PC-3 (cell line): Measurements from ENCODE around the gene SLC25A11. TPM values are rescaled to one million over a fixed set of nuclear protein-coding genes. Genes with fewer than 3 reads are reported as not detected.
A peak's percentile ranks its signal among the peaks of the same experiment; 100 is the strongest.

Experiments
- ATAC-seq: fragments of 200-7000 bp; cut with Tn5 transposase; 2 replicates; pipeline ENCODE4 v1.9.1; 2020; ENCODE audit warnings: mild to moderate bottlenecking, moderate library complexity
- BruUV-seq: library from RNA; stranded (reverse); fragments of 400-500 nt; replicated peaks from 2 replicates; lab custom pipeline; 2021; lab: Mats Ljungman, UMichigan
- CTCF ChIA-PET: fragments of 300-600 bp; sonication (Branson Sonifier 250); formaldehyde crosslinking; loops from one replicate; lab custom pipeline; 2022; ENCODE audit warnings: antibody characterized with exemption; lab: Charles Lee
- POLR2A ChIA-PET: fragments of 300-600 bp; sonication (Branson Sonifier 250); formaldehyde crosslinking; loops from one replicate; lab custom pipeline; 2022; ENCODE audit warnings: antibody characterized with exemption; ENCODE audit not compliant: unreplicated experiment; lab: Charles Lee
- DNase-seq: peaks from one replicate; pipeline ENCODE4 v3.0.0-alpha.2; 2015
- H2AFZ ChIP-seq: fragments of 300-600 bp; sonication (generic); 2 replicates; pipeline ENCODE4 v1.6.0; 2016; ENCODE audit warnings: antibody characterized with exemption, low read length
- H3F3A ChIP-seq: fragments of 300-600 bp; sonication (generic); one replicate; pipeline ENCODE4 v1.6.0; 2017; ENCODE audit warnings: antibody characterized with exemption, low read length, control low read depth, mild to moderate bottlenecking; ENCODE audit not compliant: unreplicated experiment
- H3K27ac ChIP-seq: fragments of 300-600 bp; sonication (generic); 2 replicates; pipeline ENCODE4 v1.5.1; 2016; ENCODE audit warnings: mild to moderate bottlenecking, low read length
- H3K27me3 ChIP-seq: fragments of 300-600 bp; sonication (generic); 2 replicates; pipeline ENCODE4 v1.6.1; 2016; ENCODE audit warnings: low read length, mixed read lengths
- H3K36me3 ChIP-seq: fragments of 300-600 bp; sonication (generic); 2 replicates; pipeline ENCODE4 v1.6.1; 2016; ENCODE audit warnings: low read depth, mixed run types, low read length, mixed read lengths
- H3K4me1 ChIP-seq: fragments of 300-600 bp; sonication (generic); 2 replicates; pipeline ENCODE4 v1.5.1; 2016; ENCODE audit warnings: low read length; ENCODE audit not compliant: insufficient read depth
- H3K4me2 ChIP-seq: fragments of 300-600 bp; sonication (generic); 2 replicates; pipeline ENCODE4 v1.6.0; 2016; ENCODE audit warnings: low read length
- H3K4me3 ChIP-seq: fragments of 300-600 bp; sonication (generic); 2 replicates; pipeline ENCODE4 v1.5.1; 2016; ENCODE audit warnings: mild to moderate bottlenecking, low read length, mixed read lengths
- H3K79me2 ChIP-seq: fragments of 300-600 bp; sonication (generic); 2 replicates; pipeline ENCODE4 v1.6.1; 2017; ENCODE audit warnings: low read length, mixed read lengths
- H3K9ac ChIP-seq: fragments of 300-600 bp; sonication (generic); 2 replicates; pipeline ENCODE4 v1.6.0; 2016; ENCODE audit warnings: mild to moderate bottlenecking, low read length
- H3K9me2 ChIP-seq: fragments of 300-600 bp; sonication (generic); replicated peaks from 2 replicates; pipeline ENCODE4 v1.6.1; 2016; ENCODE audit warnings: mixed run types, low read length, mixed read lengths
- H3K9me3 ChIP-seq: fragments of 300-600 bp; sonication (generic); 2 replicates; pipeline ENCODE4 v1.6.1; 2016; ENCODE audit warnings: low read length, mixed read lengths
- H4K20me1 ChIP-seq: fragments of 300-600 bp; sonication (generic); 2 replicates; pipeline ENCODE4 v1.6.1; 2016; ENCODE audit warnings: low read length, mixed read lengths
- CTCF ChIP-seq: fragments of 300-600 bp; sonication (generic); conservative IDR thresholded peaks from 2 replicates; pipeline ENCODE4 v1.5.1; 2017; ENCODE audit warnings: antibody characterized with exemption, low read depth, mild to moderate bottlenecking, low read length
- EZH2 ChIP-seq: fragments of 300-600 bp; sonication (generic); IDR thresholded peaks from one replicate; pipeline ENCODE4 v1.6.1; 2017; ENCODE audit warnings: antibody characterized with exemption, mild to moderate bottlenecking, low read length; ENCODE audit not compliant: unreplicated experiment
- EZH2phosphoT487 ChIP-seq: fragments of 300-600 bp; sonication (generic); IDR thresholded peaks from 2 replicates; pipeline ENCODE4 v1.6.1; 2018; ENCODE audit warnings: mild to moderate bottlenecking, antibody characterized with exemption, low read length, borderline replicate concordance
- intact Hi-C: fragments of 100-400 bp; cut with micrococcal nuclease; formaldehyde crosslinking; loops from 2 replicates; pipeline ENCODE4 v1.9.0; 2023
- total RNA-seq: library from RNA; depleted of rRNA; stranded (reverse); fragments of >200 nt; gene quantifications from 2 replicates; pipeline ENCODE4 v1.2.3, GENCODE V29; 2014

Gene SLC25A11
- total RNA-seq, 1 experiment from 2014 or later, result 72.1 TPM

GRCh38 chr17:4951486-4951885 lies 11.6 kb upstream of the SLC25A11 start:
- BruUV-seq, result no TSS peak
- Histone ChIP-seq H3K9ac (no peak overlapping the region), H3K36me3 (peaks cover 7% of the 10 kb centered on the region), H3F3A (no peaks in the 10 kb centered on the region), H3K9me3 (no peaks in the 10 kb centered on the region), H4K20me1 (peaks cover 6% of the 10 kb centered on the region), H3K4me2 (no peak overlapping the region), H3K79me2 (peaks cover 21% of the 10 kb centered on the region), H3K27me3 (no peaks in the 10 kb centered on the region), H2AFZ (no peak overlapping the region), H3K27ac (no peak overlapping the region), H3K4me1 (peaks cover 9% of the 10 kb centered on the region), H3K4me3 (no peak overlapping the region), H3K9me2 (no peaks in the 10 kb centered on the region)
- no peak for TF ChIP-seq CTCF
- no peak for TF ChIP-seq EZH2
- no peak for TF ChIP-seq EZH2phosphoT487
- intact Hi-C loops, result no loop called here
- no peak for ATAC-seq
- DNase-seq, result no peak
- POLR2A ChIA-PET, result no interaction called here
- CTCF ChIA-PET, result no interaction called here

- BruUV-seq, result no TSS peak
- no peak for ATAC-seq
These were observed 10.9 kb upstream of the SLC25A11 start, which contains the start of gene ENO3 for GRCh38 chr17:4950746-4951204. Gene ENO3, plus strand, starts transcription at chr17:4951119. Its CDS starts 711 bp downstream, at chr17:4951830.

More at GRCh38 chr17:4950746-4951204, 10.9 kb upstream of the SLC25A11 start, which contains the start of gene ENO3:
- Histone ChIP-seq H3K27ac (peak within 1 kb of the TSS; percentile 85), H3K36me3 (peaks cover 11% of the 10 kb centered on the region), H3K9me2 (no peaks in the 10 kb centered on the region), H3K9me3 (no peaks in the 10 kb centered on the region), H3F3A (no peaks in the 10 kb centered on the region), H3K9ac (peak within 1 kb of the TSS; percentile 64), H4K20me1 (peaks cover 12% of the 10 kb centered on the region), H3K27me3 (no peaks in the 10 kb centered on the region), H3K4me1 (peaks cover 15% of the 10 kb centered on the region), H3K4me2 (peak within 1 kb of the TSS; percentile 93), H3K79me2 (peaks cover 28% of the 10 kb centered on the region), H2AFZ (peak within 1 kb of the TSS; percentile 82), H3K4me3 (peak within 1 kb of the TSS; percentile 74)
- ChIA-PET POLR2A (interaction anchor here (0.7 kb wide), 1 partner anchor 16 kb away, joined by 5 read pairs; the partner anchor contains the start of gene SPAG7), CTCF (no interaction called here)
- DNase-seq, result no peak
- TF ChIP-seq EZH2phosphoT487 (no peak), EZH2 (no peak), CTCF (no peak)
- intact Hi-C loops, result no loop called here
